BLaER1 treated with 17β-estradiol and CSF1 and Interleukin-3, amounts not matched to agents 10 nM and 100 nM (cell line): ENCODE results near the gene IGDCC3.

Experiments
- H3K27ac ChIP-seq, 11 experiments: shearing (Covaris generic); formaldehyde crosslinking; 2 replicates each; pipeline ENCODE4 v1.8.1; 2022
- H3K27me3 ChIP-seq, 11 experiments: shearing (Covaris generic); formaldehyde crosslinking; 2 replicates each; pipeline ENCODE4 v1.8.1; 2022
- H3K36me3 ChIP-seq, 11 experiments: shearing (Covaris generic); formaldehyde crosslinking; 2 replicates each; pipeline ENCODE4 v1.8.1; 2022
- H3K4me1 ChIP-seq, 10 experiments: shearing (Covaris generic); formaldehyde crosslinking; 2 replicates each; pipeline ENCODE4 v1.8.1; 2022
- H3K4me2 ChIP-seq, 11 experiments: shearing (Covaris generic); formaldehyde crosslinking; 2 replicates each; pipeline ENCODE4 v1.8.1; 2022
- H3K4me3 ChIP-seq, 10 experiments: shearing (Covaris generic); formaldehyde crosslinking; 2 replicates each; pipeline ENCODE4 v1.8.1; 2022
- H3K9ac ChIP-seq, 11 experiments: shearing (Covaris generic); formaldehyde crosslinking; 2 replicates each; pipeline ENCODE4 v1.8.1; 2022
- H3K9me3 ChIP-seq, 11 experiments: shearing (Covaris generic); formaldehyde crosslinking; replicated peaks in 1 of 11; 2 replicates each; pipeline ENCODE4 v1.8.1; 2022
- H4K20me1 ChIP-seq, 11 experiments: shearing (Covaris generic); formaldehyde crosslinking; 2 replicates each; pipeline ENCODE4 v1.8.1; 2022
- Cebpa-rat ChIP-seq, 11 experiments: shearing (Covaris generic); IDR thresholded peaks; 2 replicates each; pipeline ENCODE4 v1.8.1; 2022

The IGDCC3 gene

DNA sequence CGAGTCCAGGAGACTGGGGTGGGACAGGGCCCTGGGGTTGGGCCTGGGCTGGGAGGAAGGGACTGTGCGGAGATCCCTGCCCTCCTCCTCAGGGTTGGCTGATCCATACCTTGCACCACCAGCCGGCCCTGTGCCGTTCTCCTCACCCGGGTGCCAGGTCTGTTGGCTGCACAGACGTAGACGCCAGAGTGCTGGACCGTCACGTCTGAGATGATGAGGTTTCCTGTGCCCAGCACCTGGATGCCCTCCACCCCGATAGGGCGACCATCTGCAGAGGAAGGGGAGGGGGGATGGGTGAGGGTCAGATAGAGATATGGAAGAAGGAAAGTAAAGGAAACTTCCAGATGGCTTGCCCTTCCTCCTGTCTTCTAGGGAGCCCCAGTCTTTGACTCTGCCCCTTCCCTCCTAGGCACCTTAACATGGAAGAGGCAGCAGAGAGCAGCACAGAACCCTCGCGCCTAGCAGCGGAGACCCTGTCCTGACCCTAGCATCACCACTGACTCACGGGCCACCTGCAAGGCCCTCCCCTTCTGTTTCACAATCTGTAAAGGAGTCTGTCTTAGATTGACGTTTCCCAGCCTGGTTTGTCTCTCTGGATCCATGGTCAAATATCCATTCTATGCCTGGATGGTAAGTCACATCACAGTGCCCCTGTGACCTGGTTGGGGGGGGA is 44.5 kb downstream of the IGDCC3 start:
- peaks cover 21 to 68% (median 52%) of the 10 kb centered on the region in 10 experiments; a peak in 18 of 20 replicates for H3K4me1 ChIP-seq
- H3K9ac ChIP-seq = no peak overlapping the region
- no peaks in the 10 kb centered on the region for H3K9me3 ChIP-seq
- H3K4me3 ChIP-seq = no peak overlapping the region
- H3K36me3 ChIP-seq = no peaks in the 10 kb centered on the region
- H4K20me1 ChIP-seq = peaks cover 0 to 36% (median 0%) of the 10 kb centered on the region in 11 experiments; a peak in 6 of 22 replicates
- H3K4me2 ChIP-seq = peak overlapping the region in 9 of 11 experiments; percentile 18 to 73 (median 53); a peak in 14 of 22 replicates
- H3K27me3 ChIP-seq = peaks cover 0 to 6% (median 0%) of the 10 kb centered on the region in 11 experiments; a peak in 1 of 22 replicates
- no peak for TF ChIP-seq Cebpa-rat (IDR thresholded peaks at IDR 0.05)
- no peak overlapping the region for H3K27ac ChIP-seq

DNA sequence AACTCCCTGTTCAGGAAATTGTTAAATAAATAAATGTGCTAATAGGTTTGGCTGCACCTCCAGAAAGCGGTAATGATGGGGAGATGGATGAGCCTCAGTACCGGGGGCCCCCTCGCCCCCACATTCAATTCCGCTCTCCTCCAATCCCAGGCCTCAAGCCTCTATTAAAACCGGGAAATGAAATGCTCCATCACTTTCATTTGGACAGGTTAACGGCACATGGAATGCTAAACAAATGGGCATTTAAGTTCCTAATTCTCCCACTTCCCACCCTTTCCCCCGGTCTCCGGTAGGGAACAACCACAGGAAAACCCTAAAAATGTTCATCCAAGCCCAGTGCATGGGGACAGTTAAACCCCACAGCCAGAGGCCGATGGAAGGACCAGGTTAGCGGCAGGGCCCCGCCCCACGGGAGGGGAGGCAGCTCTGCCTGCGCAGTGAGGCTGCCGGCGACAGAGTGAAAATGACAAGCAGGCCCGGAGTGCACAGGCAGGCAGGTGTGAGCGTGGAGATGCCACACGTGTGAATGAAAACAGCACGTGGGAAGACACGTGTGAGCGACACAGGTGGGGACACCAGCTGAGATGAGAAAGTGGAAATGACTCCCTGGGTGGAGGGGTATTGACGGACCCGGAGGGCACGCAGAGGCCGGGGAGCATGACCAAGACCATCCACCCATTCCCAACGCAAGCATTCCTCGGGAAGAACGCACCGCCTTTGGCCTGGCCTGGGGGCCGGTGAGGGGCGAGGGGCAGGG is 45.2 kb downstream of the IGDCC3 start:
- H3K4me3 ChIP-seq = no peak overlapping the region

GRCh38 chr15:65331811-65332210 is 46.0 kb downstream of the IGDCC3 start:
- no peaks in the 10 kb centered on the region for H3K9me3 ChIP-seq
- H3K4me1 ChIP-seq = peaks cover 9 to 68% (median 52%) of the 10 kb centered on the region in 10 experiments; a peak in 18 of 20 replicates
- H3K4me3 ChIP-seq = no peak overlapping the region
- no peak overlapping the region for H3K27ac ChIP-seq
- no peak overlapping the region for H3K4me2 ChIP-seq
- no peak overlapping the region for H3K9ac ChIP-seq
- H3K36me3 ChIP-seq = no peaks in the 10 kb centered on the region
- no peak for TF ChIP-seq Cebpa-rat (IDR thresholded peaks at IDR 0.05)
- H4K20me1 ChIP-seq = peaks cover 0 to 36% (median 0%) of the 10 kb centered on the region in 11 experiments; a peak in 4 of 22 replicates
- no peaks in the 10 kb centered on the region for H3K27me3 ChIP-seq

More for the DNA sequence above, 45.2 kb downstream of the IGDCC3 start:
- Histone ChIP-seq H3K27me3 (peaks cover 0 to 6% (median 0%) of the 10 kb centered on the region in 11 experiments; a peak in 1 of 22 replicates), H3K27ac (no peak overlapping the region), H3K4me2 (peak overlapping the region in 8 of 11 experiments; percentile 44 to 73 (median 56); a peak in 10 of 22 replicates), H3K4me1 (peaks cover 16 to 68% (median 52%) of the 10 kb centered on the region in 10 experiments; a peak in 18 of 20 replicates), H4K20me1 (peaks cover 0 to 36% (median 0%) of the 10 kb centered on the region in 11 experiments; a peak in 6 of 22 replicates), H3K9me3 (no peaks in the 10 kb centered on the region), H3K36me3 (no peaks in the 10 kb centered on the region), H3K9ac (no peak overlapping the region)
- no peak for TF ChIP-seq Cebpa-rat (IDR thresholded peaks at IDR 0.05)

- Histone ChIP-seq H3K9ac (no peak overlapping the region), H3K4me2 (peak overlapping the region in 3 of 11 experiments; percentile 12 to 15 (median 12); a peak in 2 of 22 replicates), H3K27me3 (no peaks in the 10 kb centered on the region), H3K36me3 (no peaks in the 10 kb centered on the region), H3K4me3 (no peak overlapping the region), H3K27ac (no peak overlapping the region), H3K9me3 (no peaks in the 10 kb centered on the region), H4K20me1 (peaks cover 0 to 35% (median 0%) of the 10 kb centered on the region in 11 experiments; a peak in 4 of 22 replicates), H3K4me1 (peaks cover 8 to 68% (median 52%) of the 10 kb centered on the region in 10 experiments; a peak in 18 of 20 replicates)
- no peak for TF ChIP-seq Cebpa-rat (IDR thresholded peaks at IDR 0.05)
Observed at GRCh38 chr15:65330934-65331645, 46.7 kb downstream of the IGDCC3 start.

DNA sequence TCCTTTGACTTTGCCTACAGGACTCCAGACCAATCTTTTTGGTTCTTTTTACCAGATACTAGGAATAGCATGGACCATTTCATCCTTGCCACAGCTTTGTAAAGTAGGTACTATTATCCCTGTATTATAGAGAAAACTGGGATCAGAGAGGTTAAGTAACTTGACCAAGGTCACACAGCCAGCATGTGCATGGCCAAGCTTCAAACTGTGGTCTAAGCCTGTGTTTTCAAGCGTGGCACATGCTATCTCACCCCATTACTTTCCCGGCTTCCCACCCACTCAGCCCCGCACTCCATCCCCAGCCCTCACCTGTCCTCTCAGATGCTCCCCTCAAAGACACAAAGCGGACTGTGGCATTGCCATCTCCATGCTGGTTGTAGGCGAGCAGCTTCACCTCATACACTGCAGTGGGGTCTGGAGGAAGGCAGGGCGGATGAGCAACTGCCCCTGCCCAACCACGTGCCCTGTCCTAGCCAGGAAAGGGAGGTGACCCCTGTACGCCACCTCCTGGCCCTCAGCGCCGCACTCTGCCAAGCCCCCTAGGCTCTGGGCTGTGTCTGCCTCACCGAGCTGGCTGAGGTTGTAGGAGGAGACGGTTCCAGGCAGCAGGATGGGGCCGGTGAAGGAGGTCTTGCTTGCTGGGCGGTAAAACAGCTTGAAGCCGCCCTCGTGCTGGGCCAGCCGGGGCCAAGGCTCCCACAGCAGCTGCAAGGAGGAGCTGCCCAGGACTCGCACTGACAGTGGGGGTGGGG is 47.6 kb downstream of the IGDCC3 start:
- Histone ChIP-seq H3K9ac (no peak overlapping the region), H3K36me3 (no peaks in the 10 kb centered on the region), H3K4me1 (peaks cover 8 to 64% (median 51%) of the 10 kb centered on the region in 10 experiments; a peak in 18 of 20 replicates), H3K27me3 (no peaks in the 10 kb centered on the region), H3K4me2 (peak overlapping the region in 3 of 11 experiments; percentile 12 to 15 (median 12); a peak in 1 of 22 replicates), H3K9me3 (no peaks in the 10 kb centered on the region), H3K27ac (no peak overlapping the region), H3K4me3 (no peak overlapping the region), H4K20me1 (peaks cover 0 to 25% (median 0%) of the 10 kb centered on the region in 11 experiments; a peak in 4 of 22 replicates)
- TF ChIP-seq Cebpa-rat (IDR thresholded peaks at IDR 0.05) = no peak

- TF ChIP-seq Cebpa-rat (IDR thresholded peaks at IDR 0.05) = no peak
- peaks cover 0 to 21% (median 0%) of the 10 kb centered on the region in 11 experiments; a peak in 3 of 22 replicates for H4K20me1 ChIP-seq
- H3K9me3 ChIP-seq = no peaks in the 10 kb centered on the region
- H3K9ac ChIP-seq = no peak overlapping the region
- H3K4me3 ChIP-seq = no peak overlapping the region
- H3K27me3 ChIP-seq = no peaks in the 10 kb centered on the region
- H3K4me2 ChIP-seq = no peak overlapping the region
- no peak overlapping the region for H3K27ac ChIP-seq
- peaks cover 2 to 57% (median 44%) of the 10 kb centered on the region in 10 experiments; a peak in 18 of 20 replicates for H3K4me1 ChIP-seq
- H3K36me3 ChIP-seq = no peaks in the 10 kb centered on the region
Observed at GRCh38 chr15:65329288-65329983, 48.4 kb downstream of the IGDCC3 start.

- TF ChIP-seq Cebpa-rat (IDR thresholded peaks at IDR 0.05) = no peak
Observed at GRCh38 chr15:65328506-65329287, 49.1 kb downstream of the IGDCC3 start.

More at GRCh38 chr15:65328506-65329287, 49.1 kb downstream of the IGDCC3 start:
- H3K4me2 ChIP-seq = peak overlapping the region in 5 of 11 experiments; percentile 20 to 81 (median 74); a peak in 3 of 22 replicates
- no peaks in the 10 kb centered on the region for H3K27me3 ChIP-seq
- H3K4me1 ChIP-seq = peaks cover 0 to 49% (median 37%) of the 10 kb centered on the region in 10 experiments; a peak in 17 of 20 replicates
- H3K4me3 ChIP-seq = no peak overlapping the region
- H4K20me1 ChIP-seq = peaks cover 0 to 15% (median 0%) of the 10 kb centered on the region in 11 experiments; a peak in 3 of 22 replicates
- H3K9me3 ChIP-seq = no peaks in the 10 kb centered on the region
- H3K27ac ChIP-seq = no peak overlapping the region
- no peaks in the 10 kb centered on the region for H3K36me3 ChIP-seq
- H3K9ac ChIP-seq = no peak overlapping the region
